Measurements from ENCODE around the gene RPL29. TPM values are rescaled to one million over a fixed set of nuclear protein-coding genes. Genes with fewer than 3 reads are reported as not detected.

Gene RPL29
- total RNA-seq, 1 donor from 2014 or later = 925 TPM

DNA sequence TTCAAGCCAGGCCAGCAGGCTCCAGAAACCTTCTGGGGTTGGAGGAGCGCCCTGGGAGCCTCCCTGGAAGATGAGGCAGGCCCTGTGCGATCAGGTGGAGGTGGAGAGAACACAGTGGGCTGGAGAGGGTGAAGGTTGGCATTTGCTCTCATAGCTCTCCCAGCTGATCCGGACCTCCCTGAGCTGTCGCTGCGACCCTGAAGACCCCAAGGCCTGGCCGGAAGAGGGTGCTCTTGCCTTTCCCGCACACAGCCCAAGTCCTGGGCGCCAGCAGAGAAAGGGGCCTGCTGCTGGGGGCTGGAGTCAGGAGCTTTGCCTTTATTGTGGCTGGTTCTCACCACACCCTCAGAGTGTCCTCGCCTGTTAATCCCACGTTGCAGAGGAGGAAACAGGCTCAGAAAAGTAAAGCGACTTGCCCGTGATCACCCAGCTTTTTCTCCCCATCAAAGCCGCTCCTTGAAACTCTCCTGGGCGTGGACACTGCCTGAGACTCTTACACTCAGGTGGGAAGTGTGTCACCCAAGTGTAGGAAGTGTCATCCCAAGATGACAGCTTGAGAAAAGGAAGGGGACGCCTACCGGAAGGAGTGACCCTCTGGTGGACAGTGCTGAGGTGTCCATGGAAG lies 8.6 kb upstream of the RPL29 start:
- DNase-seq (ENCODE audit: low spot score) = peak; percentile 55
- Mint-ChIP-seq H3K27me3 (ENCODE audit: unreplicated experiment) (peaks cover 14% of the 10 kb centered on the region), H3K4me3 (ENCODE audit: unreplicated experiment) (no peak overlapping the region), H3K36me3 (ENCODE audit: low read depth, unreplicated experiment) (no peaks in the 10 kb centered on the region), H3K27ac (ENCODE audit: unreplicated experiment) (no peak overlapping the region), H3K9me3 (ENCODE audit: unreplicated experiment) (no peaks in the 10 kb centered on the region), H3K4me1 (ENCODE audit: unreplicated experiment) (peaks cover 17% of the 10 kb centered on the region)
- TF ChIP-seq, protein P1, sequence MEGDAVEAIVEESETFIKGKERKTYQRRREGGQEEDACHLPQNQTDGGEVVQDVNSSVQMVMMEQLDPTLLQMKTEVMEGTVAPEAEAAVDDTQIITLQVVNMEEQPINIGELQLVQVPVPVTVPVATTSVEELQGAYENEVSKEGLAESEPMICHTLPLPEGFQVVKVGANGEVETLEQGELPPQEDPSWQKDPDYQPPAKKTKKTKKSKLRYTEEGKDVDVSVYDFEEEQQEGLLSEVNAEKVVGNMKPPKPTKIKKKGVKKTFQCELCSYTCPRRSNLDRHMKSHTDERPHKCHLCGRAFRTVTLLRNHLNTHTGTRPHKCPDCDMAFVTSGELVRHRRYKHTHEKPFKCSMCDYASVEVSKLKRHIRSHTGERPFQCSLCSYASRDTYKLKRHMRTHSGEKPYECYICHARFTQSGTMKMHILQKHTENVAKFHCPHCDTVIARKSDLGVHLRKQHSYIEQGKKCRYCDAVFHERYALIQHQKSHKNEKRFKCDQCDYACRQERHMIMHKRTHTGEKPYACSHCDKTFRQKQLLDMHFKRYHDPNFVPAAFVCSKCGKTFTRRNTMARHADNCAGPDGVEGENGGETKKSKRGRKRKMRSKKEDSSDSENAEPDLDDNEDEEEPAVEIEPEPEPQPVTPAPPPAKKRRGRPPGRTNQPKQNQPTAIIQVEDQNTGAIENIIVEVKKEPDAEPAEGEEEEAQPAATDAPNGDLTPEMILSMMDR (IDR thresholded peaks at IDR 0.05; ENCODE audit: unreplicated experiment) = peak; percentile 17

- DNase-seq (ENCODE audit: low spot score) = no peak
- H3K4me3 Mint-ChIP-seq (ENCODE audit: unreplicated experiment) = no peak overlapping the region
- H3K4me1 Mint-ChIP-seq (ENCODE audit: unreplicated experiment) = peaks cover 22% of the 10 kb centered on the region
- H3K27me3 Mint-ChIP-seq (ENCODE audit: unreplicated experiment) = peaks cover 18% of the 10 kb centered on the region
- no peaks in the 10 kb centered on the region for H3K36me3 Mint-ChIP-seq (ENCODE audit: low read depth, unreplicated experiment)
- no peaks in the 10 kb centered on the region for H3K9me3 Mint-ChIP-seq (ENCODE audit: unreplicated experiment)
- H3K27ac Mint-ChIP-seq (ENCODE audit: unreplicated experiment) = no peak overlapping the region
- TF ChIP-seq, protein P1 (IDR thresholded peaks at IDR 0.05; ENCODE audit: unreplicated experiment) = no peak
These were observed 7.1 kb upstream of the RPL29 start for GRCh38 chr3:52002748-52003147.

DNA sequence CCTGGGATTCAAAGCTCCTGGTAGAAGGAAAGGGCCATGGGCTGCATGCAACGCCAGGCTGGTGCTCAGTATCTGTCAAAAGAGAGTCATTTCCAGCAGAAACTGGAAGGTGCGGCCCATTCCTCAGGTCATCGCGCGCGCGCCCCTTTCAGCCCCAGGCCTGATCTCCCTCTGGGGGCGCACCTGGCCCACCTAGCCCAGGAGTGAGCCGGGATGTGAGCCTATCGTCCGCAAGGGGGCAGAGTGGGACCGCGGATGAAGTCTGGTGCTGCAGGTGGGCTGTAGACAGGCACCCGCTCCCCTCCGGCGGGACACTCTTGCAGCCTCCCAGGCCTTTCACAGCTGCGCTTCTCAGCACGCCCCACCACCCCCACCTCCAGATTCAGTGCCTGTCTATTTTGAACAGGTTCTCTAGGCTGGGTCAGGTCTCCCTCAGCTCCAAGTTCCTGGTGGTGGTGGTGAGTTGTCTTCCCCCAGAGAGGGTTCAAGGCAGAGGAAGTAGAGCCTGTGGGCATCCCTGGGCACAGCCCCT lies 5.8 kb upstream of the RPL29 start:
- Mint-ChIP-seq H3K27ac (ENCODE audit: unreplicated experiment) (no peak overlapping the region), H3K4me1 (ENCODE audit: unreplicated experiment) (peaks cover 23% of the 10 kb centered on the region), H3K4me3 (ENCODE audit: unreplicated experiment) (no peak overlapping the region), H3K36me3 (ENCODE audit: low read depth, unreplicated experiment) (no peaks in the 10 kb centered on the region), H3K9me3 (ENCODE audit: unreplicated experiment) (no peaks in the 10 kb centered on the region), H3K27me3 (ENCODE audit: unreplicated experiment) (peaks cover 21% of the 10 kb centered on the region)
- DNase-seq (ENCODE audit: low spot score) = peak; percentile 87
- TF ChIP-seq, protein P1 (IDR thresholded peaks at IDR 0.05; ENCODE audit: unreplicated experiment) = peak; percentile 90

- TF ChIP-seq, protein P1 (IDR thresholded peaks at IDR 0.05; ENCODE audit: unreplicated experiment) = no peak
- DNase-seq (ENCODE audit: low spot score) = no peak
- Mint-ChIP-seq H3K27me3 (ENCODE audit: unreplicated experiment) (peaks cover 19% of the 10 kb centered on the region), H3K4me3 (ENCODE audit: unreplicated experiment) (no peak overlapping the region), H3K4me1 (ENCODE audit: unreplicated experiment) (peaks cover 19% of the 10 kb centered on the region), H3K27ac (ENCODE audit: unreplicated experiment) (no peak overlapping the region), H3K36me3 (ENCODE audit: low read depth, unreplicated experiment) (peaks cover 3% of the 10 kb centered on the region), H3K9me3 (ENCODE audit: unreplicated experiment) (no peaks in the 10 kb centered on the region)
These were observed 4.2 kb upstream of the RPL29 start for GRCh38 chr3:51999846-52000245.

- Mint-ChIP-seq H3K27ac (ENCODE audit: unreplicated experiment) (no peak overlapping the region), H3K27me3 (ENCODE audit: unreplicated experiment) (peaks cover 19% of the 10 kb centered on the region), H3K4me1 (ENCODE audit: unreplicated experiment) (peaks cover 22% of the 10 kb centered on the region), H3K36me3 (ENCODE audit: low read depth, unreplicated experiment) (peaks cover 10% of the 10 kb centered on the region), H3K4me3 (ENCODE audit: unreplicated experiment) (no peak overlapping the region), H3K9me3 (ENCODE audit: unreplicated experiment) (no peaks in the 10 kb centered on the region)
- TF ChIP-seq, protein P1 (IDR thresholded peaks at IDR 0.05; ENCODE audit: unreplicated experiment) = no peak
- DNase-seq (ENCODE audit: low spot score) = no peak
These were observed 3.1 kb upstream of the RPL29 start for GRCh38 chr3:51998774-51999173.
